Aorta (tissue), 5 donors: ENCODE data around the gene ZNF148. TPM values are rescaled to one million over a fixed set of nuclear protein-coding genes. Genes with fewer than 3 reads are reported as not detected.

Source experiments
- ATAC-seq: fragments of 200-7000 bp; cut with Tn5 transposase; one replicate; pipeline ENCODE4 v1.9.1; 2022; ENCODE audit warnings: moderate library complexity; ENCODE audit not compliant: low FRiP score
- DNase-seq, 2 donors: peaks; one replicate each; pipeline ENCODE4 v3.0.0-alpha.2; 2020
- H3K27ac ChIP-seq, 2 donors: one replicate each; pipeline ENCODE4 v1.5.1; 2013; ENCODE audit warnings: low read length in 2 of 2, mild to moderate bottlenecking in 2 of 2, moderate library complexity in 2 of 2, control low read depth in 1 of 2, inconsistent platforms in 1 of 2, low read depth in 1 of 2
- H3K27me3 ChIP-seq, 2 donors: one replicate each; pipeline ENCODE4 v1.6.1; 2013; ENCODE audit warnings: control low read depth in 1 of 2, low read length in 1 of 2, mild to moderate bottlenecking in 1 of 2, moderate library complexity in 1 of 2; ENCODE audit not compliant: insufficient read depth in 2 of 2, control insufficient read depth in 1 of 2
- H3K36me3 ChIP-seq, 2 donors: one replicate each; pipeline ENCODE4 v1.6.1; 2013; ENCODE audit warnings: control low read depth in 1 of 2, low read length in 1 of 2, mild to moderate bottlenecking in 1 of 2; ENCODE audit not compliant: insufficient read depth in 2 of 2, control insufficient read depth in 1 of 2
- H3K4me1 ChIP-seq, 2 donors: one replicate each; pipeline ENCODE4 v1.6.1; 2013; ENCODE audit warnings: low read length in 2 of 2, control low read depth in 1 of 2, mild to moderate bottlenecking in 1 of 2, moderate library complexity in 1 of 2; ENCODE audit not compliant: insufficient read depth in 2 of 2, control insufficient read depth in 1 of 2
- H3K4me3 ChIP-seq, 2 donors: one replicate each; pipeline ENCODE4 v1.5.1; 2013; ENCODE audit warnings: low read length in 2 of 2, control low read depth in 1 of 2, mild to moderate bottlenecking in 1 of 2
- H3K9me3 ChIP-seq: one replicate; pipeline ENCODE4 v1.6.1; 2013; ENCODE audit warnings: mild to moderate bottlenecking, low read length; ENCODE audit not compliant: control insufficient read depth
- WGBS, 2 donors: extraction: QIAGEN DNeasy Blood & Tissue Kit; methylation state at CpG; one replicate each; pipeline ENCODE4 v1.1.7; 2013; 5-methylcytosine and 5-hydroxymethylcytosine counted together
- intact Hi-C, 2 donors: fragments of 100-400 bp; cut with DNase I; formaldehyde crosslinking; loops; one replicate each; pipeline versions ENCODE4 v1.14.2 to v1.15.0; 2022
- polyA plus RNA-seq, 2 donors: library from polyadenylated mRNA; stranded (reverse); fragments of 200-250 nt; gene quantifications; one replicate each; pipeline ENCODE4 v1.2.3, GENCODE V29; 2013
- total RNA-seq, 2 donors: library from RNA; stranded (reverse); fragmentation: NEBNext Ultra II Directional; extraction: Animal tissue kit (Norgen Biotek cat#: 25700); gene quantifications; one replicate each; pipeline ENCODE4 v1.2.1, GENCODE V29; 2021
- donor health status: healthy with polysubstance abuse.
- donor health status: Bipolar disorder and iron deficiency.
- donor health status: DM: no; HTN: no; CAD: no.
- donor health status: DM: no; HTN: no; CAD: no.
- donor health status: DM: yes; HTN: yes; CAD: no.

Gene ZNF148
- total and polyA plus RNA-seq, 4 donors, result 5.3 to 63.8 (median 29.6) TPM

GRCh38 chr3:125229707-125230106, 145.4 kb downstream of the ZNF148 start:
- intact Hi-C loops, result no loop called here
- H3K27me3 ChIP-seq, result no peaks in the 10 kb centered on the region
- peaks cover 0 to 5% of the 10 kb centered on the region in 2 donors for H3K36me3 ChIP-seq
- 89 to 94% methylated on average over 1 of the region's 1 CpG for WGBS, 2 donors
- H3K9me3 ChIP-seq, result no peaks in the 10 kb centered on the region
- H3K4me1 ChIP-seq, result peaks cover 0 to 4% of the 10 kb centered on the region in 2 donors
- DNase-seq (no peak), ATAC-seq (no peak)
- H3K27ac ChIP-seq, result no peak overlapping the region
- no peak overlapping the region for H3K4me3 ChIP-seq

GRCh38 chr3:125229168-125229567, 146.0 kb downstream of the ZNF148 start:
- Histone ChIP-seq H3K4me1 (peaks cover 0 to 4% of the 10 kb centered on the region in 2 donors), H3K27ac (no peak overlapping the region), H3K4me3 (no peak overlapping the region), H3K36me3 (peaks cover 0 to 5% of the 10 kb centered on the region in 2 donors), H3K9me3 (no peaks in the 10 kb centered on the region), H3K27me3 (no peaks in the 10 kb centered on the region)
- intact Hi-C loops, result no loop called here
- DNase-seq (no peak), ATAC-seq (no peak)
- WGBS, 2 donors, result 76 to 85% methylated on average over 7 of the region's 7 CpGs

GRCh38 chr3:125221831-125222230, 153.3 kb downstream of the ZNF148 start:
- intact Hi-C loops, result no loop called here
- H3K4me1 ChIP-seq, result no peaks in the 10 kb centered on the region
- 83 to 86% methylated on average over 3 of the region's 3 CpGs for WGBS, 2 donors
- no peaks in the 10 kb centered on the region for H3K27me3 ChIP-seq
- DNase-seq, result no peak
- H3K9me3 ChIP-seq, result no peaks in the 10 kb centered on the region
- no peaks in the 10 kb centered on the region for H3K36me3 ChIP-seq
- no peak overlapping the region for H3K4me3 ChIP-seq
- no peak for ATAC-seq
- no peak overlapping the region for H3K27ac ChIP-seq

GRCh38 chr3:125220727-125221429, 154.2 kb downstream of the ZNF148 start:
- H3K36me3 ChIP-seq, result no peaks in the 10 kb centered on the region
- H3K4me1 ChIP-seq, result no peaks in the 10 kb centered on the region
- H3K27me3 ChIP-seq, result no peaks in the 10 kb centered on the region
- WGBS, 2 donors, result 73 to 76% methylated on average over 7 of the region's 7 CpGs
- no peak for DNase-seq
- H3K27ac ChIP-seq, result no peak overlapping the region
- no peaks in the 10 kb centered on the region for H3K9me3 ChIP-seq
- ATAC-seq, result no peak
- no peak overlapping the region for H3K4me3 ChIP-seq
- intact Hi-C loops, result no loop called here

GRCh38 chr3:125220183-125220582, 154.9 kb downstream of the ZNF148 start:
- ATAC-seq (no peak), DNase-seq (no peak)
- no peak overlapping the region for H3K27ac ChIP-seq
- no peaks in the 10 kb centered on the region for H3K27me3 ChIP-seq
- no peaks in the 10 kb centered on the region for H3K9me3 ChIP-seq
- intact Hi-C loops, result no loop called here
- 76 to 80% methylated on average over 10 of the region's 10 CpGs for WGBS, 2 donors
- no peaks in the 10 kb centered on the region for H3K36me3 ChIP-seq
- no peaks in the 10 kb centered on the region for H3K4me1 ChIP-seq
- H3K4me3 ChIP-seq, result no peak overlapping the region

- WGBS, 2 donors, result 75 to 77% methylated on average over 8 of the region's 8 CpGs
- no peaks in the 10 kb centered on the region for H3K9me3 ChIP-seq
- H3K4me3 ChIP-seq, result no peak overlapping the region
- H3K36me3 ChIP-seq, result no peaks in the 10 kb centered on the region
- no peak for DNase-seq
- no peaks in the 10 kb centered on the region for H3K27me3 ChIP-seq
- no peak for ATAC-seq
- intact Hi-C loops, result no loop called here
- H3K4me1 ChIP-seq, result no peaks in the 10 kb centered on the region
- H3K27ac ChIP-seq, result no peak overlapping the region
These were observed 155.8 kb downstream of the ZNF148 start for GRCh38 chr3:125219261-125219701.

GRCh38 chr3:125214738-125215137, 160.4 kb downstream of the ZNF148 start:
- no peak overlapping the region for H3K27ac ChIP-seq
- no peak overlapping the region for H3K4me3 ChIP-seq
- ATAC-seq (no peak), DNase-seq (no peak)
- peaks cover 0 to 1% of the 10 kb centered on the region in 2 donors for H3K27me3 ChIP-seq
- intact Hi-C loops, result no loop called here
- H3K9me3 ChIP-seq, result no peaks in the 10 kb centered on the region
- H3K4me1 ChIP-seq, result no peaks in the 10 kb centered on the region
- WGBS, 2 donors, result 75 to 80% methylated on average over 3 of the region's 3 CpGs
- H3K36me3 ChIP-seq, result no peaks in the 10 kb centered on the region

- H3K27ac ChIP-seq, result no peak overlapping the region
- intact Hi-C loops, result no loop called here
- no peaks in the 10 kb centered on the region for H3K9me3 ChIP-seq
- 92 to 93% methylated on average over 7 of the region's 7 CpGs for WGBS, 2 donors
- H3K4me3 ChIP-seq, result no peak overlapping the region
- H3K36me3 ChIP-seq, result no peaks in the 10 kb centered on the region
- ATAC-seq (no peak), DNase-seq (no peak)
- H3K27me3 ChIP-seq, result peaks cover 0 to 1% of the 10 kb centered on the region in 2 donors
- H3K4me1 ChIP-seq, result no peaks in the 10 kb centered on the region
These were observed 161.1 kb downstream of the ZNF148 start for GRCh38 chr3:125213946-125214542.

GRCh38 chr3:125213364-125213755, 161.8 kb downstream of the ZNF148 start:
- intact Hi-C loops, result no loop called here
- DNase-seq, result no peak
- Histone ChIP-seq H3K36me3 (no peaks in the 10 kb centered on the region), H3K9me3 (no peaks in the 10 kb centered on the region), H3K4me1 (no peaks in the 10 kb centered on the region), H3K27ac (no peak overlapping the region), H3K27me3 (peaks cover 0 to 1% of the 10 kb centered on the region in 2 donors), H3K4me3 (no peak overlapping the region)
- no peak for ATAC-seq
- 63 to 65% methylated on average over 4 of the region's 4 CpGs for WGBS, 2 donors
